PC-3 (cell line): ENCODE measurements around the gene ZNF22. TPM values are rescaled to one million over a fixed set of nuclear protein-coding genes. Genes with fewer than 3 reads are reported as not detected.

Experiments
- ATAC-seq: fragments of 200-7000 bp; cut with Tn5 transposase; 2 replicates; pipeline ENCODE4 v1.9.1; 2020; ENCODE audit warnings: mild to moderate bottlenecking, moderate library complexity
- BruUV-seq: library from RNA; stranded (reverse); fragments of 400-500 nt; replicated peaks from 2 replicates; lab custom pipeline; 2021; lab: Mats Ljungman, UMichigan
- CTCF ChIA-PET: fragments of 300-600 bp; sonication (Branson Sonifier 250); formaldehyde crosslinking; loops from one replicate; lab custom pipeline; 2022; ENCODE audit warnings: antibody characterized with exemption; lab: Charles Lee
- POLR2A ChIA-PET: fragments of 300-600 bp; sonication (Branson Sonifier 250); formaldehyde crosslinking; loops from one replicate; lab custom pipeline; 2022; ENCODE audit warnings: antibody characterized with exemption; ENCODE audit not compliant: unreplicated experiment; lab: Charles Lee
- DNase-seq: peaks from one replicate; pipeline ENCODE4 v3.0.0-alpha.2; 2015
- H2AFZ ChIP-seq: fragments of 300-600 bp; sonication (generic); 2 replicates; pipeline ENCODE4 v1.6.0; 2016; ENCODE audit warnings: antibody characterized with exemption, low read length
- H3F3A ChIP-seq: fragments of 300-600 bp; sonication (generic); one replicate; pipeline ENCODE4 v1.6.0; 2017; ENCODE audit warnings: antibody characterized with exemption, low read length, control low read depth, mild to moderate bottlenecking; ENCODE audit not compliant: unreplicated experiment
- H3K27ac ChIP-seq: fragments of 300-600 bp; sonication (generic); 2 replicates; pipeline ENCODE4 v1.5.1; 2016; ENCODE audit warnings: mild to moderate bottlenecking, low read length
- H3K27me3 ChIP-seq: fragments of 300-600 bp; sonication (generic); 2 replicates; pipeline ENCODE4 v1.6.1; 2016; ENCODE audit warnings: low read length, mixed read lengths
- H3K36me3 ChIP-seq: fragments of 300-600 bp; sonication (generic); 2 replicates; pipeline ENCODE4 v1.6.1; 2016; ENCODE audit warnings: low read depth, mixed run types, low read length, mixed read lengths
- H3K4me1 ChIP-seq: fragments of 300-600 bp; sonication (generic); 2 replicates; pipeline ENCODE4 v1.5.1; 2016; ENCODE audit warnings: low read length; ENCODE audit not compliant: insufficient read depth
- H3K4me2 ChIP-seq: fragments of 300-600 bp; sonication (generic); 2 replicates; pipeline ENCODE4 v1.6.0; 2016; ENCODE audit warnings: low read length
- H3K4me3 ChIP-seq: fragments of 300-600 bp; sonication (generic); 2 replicates; pipeline ENCODE4 v1.5.1; 2016; ENCODE audit warnings: mild to moderate bottlenecking, low read length, mixed read lengths
- H3K79me2 ChIP-seq: fragments of 300-600 bp; sonication (generic); 2 replicates; pipeline ENCODE4 v1.6.1; 2017; ENCODE audit warnings: low read length, mixed read lengths
- H3K9ac ChIP-seq: fragments of 300-600 bp; sonication (generic); 2 replicates; pipeline ENCODE4 v1.6.0; 2016; ENCODE audit warnings: mild to moderate bottlenecking, low read length
- H3K9me2 ChIP-seq: fragments of 300-600 bp; sonication (generic); replicated peaks from 2 replicates; pipeline ENCODE4 v1.6.1; 2016; ENCODE audit warnings: mixed run types, low read length, mixed read lengths
- H3K9me3 ChIP-seq: fragments of 300-600 bp; sonication (generic); 2 replicates; pipeline ENCODE4 v1.6.1; 2016; ENCODE audit warnings: low read length, mixed read lengths
- H4K20me1 ChIP-seq: fragments of 300-600 bp; sonication (generic); 2 replicates; pipeline ENCODE4 v1.6.1; 2016; ENCODE audit warnings: low read length, mixed read lengths
- EZH2 ChIP-seq: fragments of 300-600 bp; sonication (generic); IDR thresholded peaks from one replicate; pipeline ENCODE4 v1.6.1; 2017; ENCODE audit warnings: antibody characterized with exemption, mild to moderate bottlenecking, low read length; ENCODE audit not compliant: unreplicated experiment
- EZH2phosphoT487 ChIP-seq: fragments of 300-600 bp; sonication (generic); IDR thresholded peaks from 2 replicates; pipeline ENCODE4 v1.6.1; 2018; ENCODE audit warnings: mild to moderate bottlenecking, antibody characterized with exemption, low read length, borderline replicate concordance
- intact Hi-C: fragments of 100-400 bp; cut with micrococcal nuclease; formaldehyde crosslinking; loops from 2 replicates; pipeline ENCODE4 v1.9.0; 2023
- total RNA-seq: library from RNA; depleted of rRNA; stranded (reverse); fragments of >200 nt; gene quantifications from 2 replicates; pipeline ENCODE4 v1.2.3, GENCODE V29; 2014
- TF ChIP-seq, protein P1 (sequence below): fragments of 300-600 bp; sonication (generic); conservative IDR thresholded peaks from 2 replicates; pipeline ENCODE4 v1.5.1; 2017; ENCODE audit warnings: antibody characterized with exemption, low read depth, mild to moderate bottlenecking, low read length

The ZNF22 gene
- total RNA-seq, 1 experiment from 2014 or later, result 24.8 TPM

DNA sequence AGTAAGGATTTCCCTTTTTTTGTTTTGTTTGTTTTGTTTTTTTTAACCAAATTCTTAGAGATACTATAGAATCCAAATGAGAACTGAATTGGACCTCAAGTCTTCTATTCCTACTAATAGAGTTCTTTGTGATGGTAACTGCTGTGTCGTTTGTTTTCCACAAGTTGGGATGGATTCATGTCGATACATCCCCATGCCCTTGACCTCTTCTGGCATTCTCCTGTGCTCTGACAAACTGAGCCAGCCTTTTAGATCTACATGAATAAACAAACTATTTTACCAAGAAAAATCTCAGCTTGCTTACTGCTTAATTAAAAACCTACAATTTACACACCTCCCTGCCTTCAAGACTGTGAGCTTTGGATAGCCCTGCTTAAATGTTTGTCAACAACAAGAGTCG is 3.9 kb downstream of the ZNF22 start:
- Histone ChIP-seq H3K4me3 (no peak overlapping the region), H3K27me3 (no peaks in the 10 kb centered on the region), H3K4me2 (no peak overlapping the region), H2AFZ (no peak overlapping the region), H3K9ac (no peak overlapping the region), H3K36me3 (peaks cover 24% of the 10 kb centered on the region; the same call in 1 of the 2 replicates), H3K27ac (no peak overlapping the region), H3K4me1 (peaks cover 24% of the 10 kb centered on the region), H3K79me2 (peaks cover 24% of the 10 kb centered on the region), H3K9me2 (no peaks in the 10 kb centered on the region), H3F3A (no peaks in the 10 kb centered on the region), H3K9me3 (no peaks in the 10 kb centered on the region), H4K20me1 (peaks cover 6% of the 10 kb centered on the region; the same call in 1 of the 2 replicates)
- BruUV-seq, result no TSS peak
- ATAC-seq (no peak), DNase-seq (no peak)
- ChIA-PET POLR2A (no interaction called here), CTCF (interaction anchor here (0.6 kb wide), 1 partner anchor 54 kb away, joined by 3 read pairs; no protein-coding TSS in a partner anchor)
- TF ChIP-seq, protein P1, sequence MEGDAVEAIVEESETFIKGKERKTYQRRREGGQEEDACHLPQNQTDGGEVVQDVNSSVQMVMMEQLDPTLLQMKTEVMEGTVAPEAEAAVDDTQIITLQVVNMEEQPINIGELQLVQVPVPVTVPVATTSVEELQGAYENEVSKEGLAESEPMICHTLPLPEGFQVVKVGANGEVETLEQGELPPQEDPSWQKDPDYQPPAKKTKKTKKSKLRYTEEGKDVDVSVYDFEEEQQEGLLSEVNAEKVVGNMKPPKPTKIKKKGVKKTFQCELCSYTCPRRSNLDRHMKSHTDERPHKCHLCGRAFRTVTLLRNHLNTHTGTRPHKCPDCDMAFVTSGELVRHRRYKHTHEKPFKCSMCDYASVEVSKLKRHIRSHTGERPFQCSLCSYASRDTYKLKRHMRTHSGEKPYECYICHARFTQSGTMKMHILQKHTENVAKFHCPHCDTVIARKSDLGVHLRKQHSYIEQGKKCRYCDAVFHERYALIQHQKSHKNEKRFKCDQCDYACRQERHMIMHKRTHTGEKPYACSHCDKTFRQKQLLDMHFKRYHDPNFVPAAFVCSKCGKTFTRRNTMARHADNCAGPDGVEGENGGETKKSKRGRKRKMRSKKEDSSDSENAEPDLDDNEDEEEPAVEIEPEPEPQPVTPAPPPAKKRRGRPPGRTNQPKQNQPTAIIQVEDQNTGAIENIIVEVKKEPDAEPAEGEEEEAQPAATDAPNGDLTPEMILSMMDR, result no peak
- TF ChIP-seq EZH2, result no peak
- TF ChIP-seq EZH2phosphoT487, result no peak
- intact Hi-C loops, result loop anchor here (10.0 kb wide), 2 partner anchors 450 to 670 kb away; partner anchors contain the start of gene ZFAND4

DNA sequence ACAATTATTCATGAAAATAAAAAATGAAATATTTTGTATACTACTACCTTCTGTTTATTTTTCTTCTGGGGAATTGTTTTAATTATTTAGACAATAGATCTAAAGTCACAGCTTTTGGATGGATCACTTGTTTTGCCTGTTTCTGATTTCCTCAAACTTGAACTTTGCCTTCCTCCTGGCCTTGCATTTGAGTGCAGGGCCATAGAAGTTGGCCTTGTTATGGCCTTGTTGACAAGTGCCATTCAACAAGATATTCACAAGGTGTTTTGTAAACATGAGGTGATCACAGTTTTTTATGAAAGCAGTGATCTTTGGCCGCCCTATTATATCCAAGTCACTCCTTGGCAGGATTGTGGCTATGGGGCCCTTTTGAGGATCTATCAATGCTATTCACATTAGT is 4.6 kb downstream of the ZNF22 start:
- peaks cover 24% of the 10 kb centered on the region; the same call in 1 of the 2 replicates for H3K36me3 ChIP-seq
- no peak overlapping the region for H3K4me2 ChIP-seq
- no peaks in the 10 kb centered on the region for H3K27me3 ChIP-seq
- peaks cover 6% of the 10 kb centered on the region; the same call in 1 of the 2 replicates for H4K20me1 ChIP-seq
- no peak overlapping the region for H3K27ac ChIP-seq
- no peaks in the 10 kb centered on the region for H3K9me3 ChIP-seq
- no peak overlapping the region for H3K9ac ChIP-seq
- TF ChIP-seq EZH2 (no peak), EZH2phosphoT487 (no peak)
- TF ChIP-seq, protein P1, result no peak
- intact Hi-C loops, result loop anchor here (10.0 kb wide), 2 partner anchors 450 to 670 kb away; partner anchors contain the start of gene ZFAND4
- H2AFZ ChIP-seq, result no peak overlapping the region
- no peak overlapping the region for H3K4me3 ChIP-seq
- H3K9me2 ChIP-seq, result no peaks in the 10 kb centered on the region
- POLR2A ChIA-PET, result no interaction called here
- H3F3A ChIP-seq, result no peaks in the 10 kb centered on the region
- DNase-seq (no peak), ATAC-seq (no peak)
- H3K4me1 ChIP-seq, result peaks cover 22% of the 10 kb centered on the region
- peaks cover 24% of the 10 kb centered on the region for H3K79me2 ChIP-seq
- no TSS peak for BruUV-seq
- CTCF ChIA-PET, result no interaction called here
